Endometrium (tissue), 2 donors: ENCODE measurements around the gene RAB6C.
"Not testable (repeated sequence)": the region's sequence is repeated elsewhere in the genome, so short reads cannot be mapped to it uniquely, and the experiment has no call there.

Source experiments
- FAIRE-seq: peaks from 2 replicates; lab custom pipeline; 2012; peaks lifted over from hg19 to GRCh38; lab: Jason Lieb, UNC
- donor health status: control.
- donor health status: control.

Gene RAB6C

DNA sequence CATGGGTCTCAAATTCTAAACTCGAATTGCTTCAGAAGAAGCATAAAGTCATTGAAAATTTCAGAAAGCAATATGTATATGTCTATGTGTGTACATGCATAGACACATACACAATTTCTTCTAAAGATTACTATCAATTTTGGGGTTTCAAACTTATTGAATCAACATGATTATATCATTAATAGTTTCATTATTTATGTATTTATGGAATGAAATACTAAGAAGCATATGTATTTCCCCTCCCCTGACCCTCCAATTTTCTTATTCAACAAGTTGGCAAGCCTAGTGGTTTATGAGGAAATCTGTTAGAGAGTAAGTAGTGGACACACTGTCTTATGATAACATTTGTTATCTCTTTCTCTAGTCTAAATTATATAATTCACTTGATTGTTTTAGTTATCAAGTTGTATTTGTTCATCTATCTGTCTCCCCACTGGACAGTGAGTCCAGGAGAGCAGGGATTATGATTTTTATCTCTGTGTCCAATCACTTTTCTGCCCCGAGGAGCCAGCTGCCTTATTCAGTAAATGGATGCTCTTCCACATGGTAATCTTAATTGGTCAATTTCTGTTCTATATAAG is 17.3 kb downstream of the RAB6C start:
- not testable (repeated sequence) for FAIRE-seq

DNA sequence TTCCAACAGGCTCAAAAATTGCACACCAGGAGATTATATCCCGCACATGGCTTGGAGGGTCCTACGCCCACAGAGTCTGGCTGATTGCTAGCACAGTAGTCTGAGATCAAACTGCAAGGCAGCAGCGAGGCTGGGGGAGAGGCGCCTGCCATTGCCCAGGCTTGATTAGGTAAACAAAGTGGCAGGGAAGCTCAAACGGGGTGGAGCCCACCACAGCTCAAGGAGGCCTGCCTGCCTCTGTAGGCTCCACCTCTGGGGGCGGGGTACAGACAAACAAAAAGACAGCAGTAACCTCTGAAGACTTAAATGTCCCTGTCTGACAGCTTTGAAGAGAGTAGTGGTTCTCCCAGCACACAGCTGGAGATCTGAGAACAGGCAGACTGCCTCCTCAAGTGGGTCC is 19.3 kb downstream of the RAB6C start:
- FAIRE-seq = not testable (repeated sequence)

DNA sequence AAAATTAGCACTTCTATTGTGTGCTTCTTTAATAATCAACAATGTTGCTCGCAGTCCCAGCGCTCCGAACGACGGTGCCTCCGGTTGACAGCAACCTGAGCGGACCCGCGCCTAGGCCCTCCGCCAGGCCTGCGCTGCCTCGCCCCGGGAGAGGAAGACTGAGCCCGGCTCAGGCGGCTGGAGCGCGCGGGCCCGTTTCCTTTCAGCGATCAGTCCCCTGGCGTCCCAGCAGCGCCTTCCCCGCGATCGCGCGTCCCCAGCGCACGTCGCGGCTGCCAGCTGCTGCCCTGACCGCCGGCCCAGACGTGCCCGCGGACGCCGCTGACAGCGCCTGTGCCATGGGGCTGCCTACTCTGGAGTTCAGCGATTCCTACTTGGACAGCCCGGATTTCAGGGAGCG is 26.4 kb downstream of the RAB6C start:
- not testable (repeated sequence) for FAIRE-seq

DNA sequence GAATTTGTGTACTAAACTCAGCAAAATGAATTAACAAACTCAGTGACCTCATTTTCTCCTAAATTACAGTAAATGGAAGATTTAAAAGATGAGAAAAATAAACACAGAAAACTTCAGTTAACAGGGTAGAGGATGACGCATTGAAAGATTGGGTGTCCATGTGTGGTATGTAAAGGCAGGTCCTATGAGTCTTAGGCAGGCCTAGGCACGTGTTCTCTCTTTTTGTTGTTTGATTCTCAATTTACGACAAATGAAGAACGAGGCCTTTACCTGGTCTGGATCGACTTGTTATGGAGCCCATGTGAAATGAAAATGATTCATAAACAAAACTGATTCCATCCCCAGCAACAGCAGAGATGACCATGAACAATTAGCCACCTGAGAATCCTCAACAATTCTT is 37.2 kb downstream of the RAB6C start:
- FAIRE-seq = not testable (repeated sequence)

DNA sequence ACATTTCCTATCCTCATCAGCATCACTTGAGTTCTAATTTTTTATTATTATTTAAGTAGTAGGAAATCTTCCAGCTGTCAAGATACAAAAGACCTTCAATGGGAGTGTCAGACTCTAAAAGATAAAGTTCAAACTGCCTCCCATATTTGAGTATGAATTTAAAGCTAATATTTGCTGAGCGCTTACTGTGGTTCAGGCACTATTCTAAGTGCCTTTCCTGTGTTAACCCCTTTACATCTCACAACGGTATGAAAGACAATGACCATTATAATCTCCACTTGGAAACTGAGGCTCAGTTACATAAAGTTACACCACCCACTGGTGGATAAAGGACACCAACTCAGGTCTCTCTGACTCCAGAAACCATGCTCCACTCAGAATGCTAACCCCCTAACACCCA is 39.9 kb downstream of the RAB6C start:
- no peak for FAIRE-seq

DNA sequence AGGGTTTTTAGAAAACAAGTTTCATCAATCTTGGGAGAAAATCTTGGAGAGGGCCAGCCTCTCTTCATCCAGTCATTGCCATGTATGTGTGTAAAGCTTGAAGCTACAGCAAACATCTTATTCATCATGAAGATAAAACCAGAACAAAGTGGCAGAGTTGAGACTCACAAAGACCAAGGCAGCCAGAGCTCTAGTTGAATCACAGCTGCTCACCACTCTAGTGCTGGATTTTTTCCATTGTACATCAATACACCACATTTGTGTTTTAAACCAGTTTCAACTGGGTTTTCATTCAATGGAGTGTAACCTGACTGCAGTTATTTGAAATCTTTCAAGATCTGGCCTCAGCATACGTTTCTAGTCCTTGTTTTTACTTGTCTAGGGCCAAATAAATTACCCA is 40.6 kb downstream of the RAB6C start:
- not testable (repeated sequence) for FAIRE-seq

DNA sequence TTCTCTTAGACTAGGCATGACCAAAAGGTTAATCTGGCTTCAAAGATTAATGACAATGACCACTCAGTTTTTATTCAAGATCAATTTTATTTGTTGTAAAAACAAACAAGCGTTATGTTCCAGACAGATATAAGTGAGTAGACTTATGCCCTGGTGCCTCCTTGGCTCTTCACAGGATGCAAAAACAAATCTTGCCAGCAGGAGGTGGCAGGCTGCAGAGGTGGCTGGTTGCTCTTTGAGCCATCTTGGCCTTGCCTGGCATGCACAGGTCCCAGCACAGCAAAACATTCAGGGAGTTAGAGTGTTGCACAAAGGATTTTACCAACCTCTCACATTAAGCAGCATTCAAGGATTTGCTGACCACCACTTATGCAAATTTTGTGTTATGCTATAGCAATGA is 46.5 kb downstream of the RAB6C start:
- FAIRE-seq = not testable (repeated sequence)
